Osteoblast (primary cell): ENCODE measurements around the gene VAMP2. TPM values are rescaled to one million over a fixed set of nuclear protein-coding genes. Genes with fewer than 3 reads are reported as not detected.

ENCODE experiments used
- DNase-seq: peaks from one replicate; pipeline ENCODE4 v3.0.0; 2011; ENCODE audit warnings: low spot score, mixed read lengths; ENCODE audit not compliant: insufficient read length; ENCODE audit errors: missing footprints
- H2AFZ ChIP-seq: 2 replicates; pipeline ENCODE4 v1.6.0; 2011; ENCODE audit warnings: mild to moderate bottlenecking, low read length
- H3K27ac ChIP-seq: 2 replicates; pipeline ENCODE4 v1.5.1; 2011; ENCODE audit warnings: mild to moderate bottlenecking, low read depth, low read length, moderate library complexity
- H3K27me3 ChIP-seq: 2 replicates; pipeline ENCODE4 v1.6.0; 2012; ENCODE audit warnings: mild to moderate bottlenecking, control low read depth, inconsistent platforms, low read length, moderate library complexity; ENCODE audit not compliant: insufficient read depth
- H3K36me3 ChIP-seq: 2 replicates; pipeline ENCODE4 v1.5.1; 2011; ENCODE audit warnings: mild to moderate bottlenecking, low read length, control low read depth, moderate library complexity; ENCODE audit not compliant: insufficient read depth
- H3K4me1 ChIP-seq: 2 replicates; pipeline ENCODE4 v1.5.1; 2011; ENCODE audit warnings: mild to moderate bottlenecking, low read length, control low read depth, moderate library complexity; ENCODE audit not compliant: insufficient read depth
- H3K4me2 ChIP-seq: 2 replicates; pipeline ENCODE4 v1.6.0; 2011; ENCODE audit warnings: mild to moderate bottlenecking, low read length; ENCODE audit not compliant: insufficient read depth
- H3K4me3 ChIP-seq: fragments of 200-600 bp; sonication (generic); 3 replicates; pipeline ENCODE4 v1.5.1; 2012; ENCODE audit warnings: mild to moderate bottlenecking, low read length, inconsistent platforms; ENCODE audit not compliant: insufficient read depth
- H3K79me2 ChIP-seq: 2 replicates; pipeline ENCODE4 v1.6.0; 2012; ENCODE audit warnings: mild to moderate bottlenecking, low read length, control low read depth, inconsistent platforms; ENCODE audit not compliant: insufficient read depth
- H3K9me3 ChIP-seq: 2 replicates; pipeline ENCODE4 v1.5.1; 2011; ENCODE audit warnings: low read depth, low read length, control low read depth
- H4K20me1 ChIP-seq: 2 replicates; pipeline ENCODE4 v1.6.0; 2012; ENCODE audit warnings: mild to moderate bottlenecking, low read length, control low read depth; ENCODE audit not compliant: insufficient read depth
- total RNA-seq: library from RNA; depleted of rRNA; stranded (reverse); fragments of >200 nt; gene quantifications from 2 replicates; pipeline ENCODE4 v1.2.3, GENCODE V29; 2012
- TF ChIP-seq, protein P1 (sequence below): IDR thresholded peaks from 2 replicates; pipeline ENCODE4 v1.5.1; 2011; ENCODE audit warnings: mild to moderate bottlenecking, low read depth, low read length, moderate library complexity; ENCODE audit errors: extremely low read depth

VAMP2 gene
- total RNA-seq, 1 donor = 5.4 TPM

DNA sequence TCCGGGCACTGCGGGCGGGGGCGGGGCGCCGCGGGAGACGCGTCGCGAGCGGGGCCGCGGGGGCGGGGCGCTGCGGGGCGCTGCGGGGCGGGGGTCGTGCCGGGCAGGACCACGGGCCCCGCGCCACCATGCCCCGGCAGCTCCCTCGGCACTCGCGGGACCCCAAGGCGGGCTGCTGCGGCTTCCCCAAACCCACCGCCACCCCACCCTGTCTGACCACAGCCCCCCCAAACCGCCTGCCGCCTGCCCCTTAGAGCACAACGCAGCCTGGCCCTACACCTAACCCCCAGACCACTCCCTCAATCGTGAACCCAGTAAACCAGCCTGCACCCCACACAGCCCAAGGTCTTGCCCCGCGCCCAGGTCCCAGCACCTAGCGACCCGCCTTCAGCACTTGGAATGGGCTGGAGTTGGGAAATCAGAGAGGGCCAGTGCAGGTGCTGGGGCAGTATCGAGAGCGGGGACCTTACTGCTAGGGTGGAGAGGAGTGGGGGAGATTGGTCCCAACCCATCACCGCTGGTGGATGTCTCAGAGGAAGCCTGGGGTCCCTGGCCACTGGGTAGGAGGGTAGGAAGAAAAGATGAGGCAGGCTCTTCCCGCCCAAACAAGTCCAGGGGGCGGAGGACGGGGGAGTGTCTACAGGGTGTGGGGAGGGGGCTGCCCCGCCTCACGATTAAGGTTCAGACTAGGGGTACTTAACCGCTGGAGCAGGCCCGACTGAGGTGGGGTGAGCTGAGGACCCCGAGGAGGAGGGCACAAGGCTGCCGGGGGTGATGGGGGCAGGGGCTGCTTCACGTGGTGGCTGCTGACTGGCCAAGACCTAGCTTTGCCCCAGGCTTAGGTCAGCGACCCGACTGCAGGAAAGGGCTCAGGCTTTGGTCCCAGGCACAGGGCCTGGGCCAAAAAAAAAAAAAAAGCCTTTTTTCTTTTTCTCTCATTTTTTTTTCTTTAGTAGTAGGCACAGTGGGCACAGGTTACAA, 539 bp upstream of the VAMP2 start:
- peaks cover 19% of the 10 kb centered on the region for H3K36me3 ChIP-seq
- H3K9me3 ChIP-seq = no peaks in the 10 kb centered on the region
- H3K27ac ChIP-seq = peak overlapping the region; percentile 89
- peak overlapping the region; percentile 90 for H3K4me2 ChIP-seq
- TF ChIP-seq, protein P1, sequence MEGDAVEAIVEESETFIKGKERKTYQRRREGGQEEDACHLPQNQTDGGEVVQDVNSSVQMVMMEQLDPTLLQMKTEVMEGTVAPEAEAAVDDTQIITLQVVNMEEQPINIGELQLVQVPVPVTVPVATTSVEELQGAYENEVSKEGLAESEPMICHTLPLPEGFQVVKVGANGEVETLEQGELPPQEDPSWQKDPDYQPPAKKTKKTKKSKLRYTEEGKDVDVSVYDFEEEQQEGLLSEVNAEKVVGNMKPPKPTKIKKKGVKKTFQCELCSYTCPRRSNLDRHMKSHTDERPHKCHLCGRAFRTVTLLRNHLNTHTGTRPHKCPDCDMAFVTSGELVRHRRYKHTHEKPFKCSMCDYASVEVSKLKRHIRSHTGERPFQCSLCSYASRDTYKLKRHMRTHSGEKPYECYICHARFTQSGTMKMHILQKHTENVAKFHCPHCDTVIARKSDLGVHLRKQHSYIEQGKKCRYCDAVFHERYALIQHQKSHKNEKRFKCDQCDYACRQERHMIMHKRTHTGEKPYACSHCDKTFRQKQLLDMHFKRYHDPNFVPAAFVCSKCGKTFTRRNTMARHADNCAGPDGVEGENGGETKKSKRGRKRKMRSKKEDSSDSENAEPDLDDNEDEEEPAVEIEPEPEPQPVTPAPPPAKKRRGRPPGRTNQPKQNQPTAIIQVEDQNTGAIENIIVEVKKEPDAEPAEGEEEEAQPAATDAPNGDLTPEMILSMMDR = no peak
- peaks cover 14% of the 10 kb centered on the region for H4K20me1 ChIP-seq
- H3K4me3 ChIP-seq = peak overlapping the region; percentile 100
- peak overlapping the region; percentile 86 for H2AFZ ChIP-seq
- H3K79me2 ChIP-seq = peaks cover 34% of the 10 kb centered on the region
- peaks cover 36% of the 10 kb centered on the region for H3K4me1 ChIP-seq
- DNase-seq = peak; percentile 85
- no peaks in the 10 kb centered on the region for H3K27me3 ChIP-seq

DNA sequence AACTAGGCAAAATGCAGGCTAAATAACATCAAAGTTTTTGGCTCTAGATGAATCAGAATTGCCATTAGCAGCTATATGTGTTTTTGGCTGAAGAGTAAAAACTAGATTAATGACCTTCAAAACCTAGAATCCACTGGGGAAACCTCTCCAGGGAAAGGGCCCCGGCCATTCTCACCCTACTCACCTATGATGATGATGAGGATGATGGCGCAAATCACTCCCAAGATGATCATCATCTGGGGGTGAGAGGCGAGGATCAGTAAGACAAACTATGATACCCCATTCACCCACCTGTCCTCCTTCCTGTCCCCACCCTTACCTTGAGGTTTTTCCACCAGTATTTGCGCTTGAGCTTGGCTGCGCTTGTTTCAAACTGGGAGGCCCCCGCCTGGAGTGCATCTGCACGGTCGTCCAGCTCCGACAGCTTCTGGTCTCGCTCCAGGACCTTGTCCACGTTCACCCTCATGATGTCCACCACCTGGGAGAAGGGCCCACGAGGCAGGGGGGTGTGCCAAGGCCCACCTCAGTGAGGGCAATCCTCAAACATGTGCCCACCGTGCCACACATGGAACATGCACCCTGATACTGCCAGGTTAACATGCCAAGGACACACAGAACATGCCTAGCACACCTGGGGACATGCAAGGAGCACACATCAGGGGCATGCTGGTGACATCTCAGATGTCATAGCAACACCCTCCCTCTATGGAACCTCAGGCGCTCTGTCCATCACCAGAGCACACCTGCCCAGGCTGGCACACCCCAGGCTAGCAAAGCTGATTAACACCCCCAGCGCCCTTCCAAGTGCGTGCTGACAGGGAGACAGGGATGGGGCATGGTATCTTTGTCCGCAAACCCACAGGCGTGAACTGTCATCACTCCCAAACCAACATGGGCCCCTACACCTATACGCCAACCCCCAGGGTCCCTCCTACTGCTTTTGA, 1.2 kb downstream of the VAMP2 start:
- H3K9me3 ChIP-seq = no peaks in the 10 kb centered on the region
- H3K4me2 ChIP-seq = peak overlapping the region; percentile 91
- peak; percentile 59 for DNase-seq
- no peaks in the 10 kb centered on the region for H3K27me3 ChIP-seq
- H3K4me3 ChIP-seq = peak overlapping the region; percentile 100
- peaks cover 41% of the 10 kb centered on the region for H3K4me1 ChIP-seq
- TF ChIP-seq, protein P1 = no peak
- H3K79me2 ChIP-seq = peaks cover 34% of the 10 kb centered on the region
- H2AFZ ChIP-seq = no peak overlapping the region
- H3K27ac ChIP-seq = peak overlapping the region; percentile 96
- H3K36me3 ChIP-seq = peaks cover 19% of the 10 kb centered on the region
- H4K20me1 ChIP-seq = peaks cover 14% of the 10 kb centered on the region

GRCh38 chr17:8160741-8161221, 2.0 kb downstream of the VAMP2 start:
- TF ChIP-seq, protein P1 = no peak
- Histone ChIP-seq H3K27me3 (no peaks in the 10 kb centered on the region), H3K4me2 (peak overlapping the region; percentile 91), H3K9me3 (no peaks in the 10 kb centered on the region), H3K4me1 (peaks cover 42% of the 10 kb centered on the region), H3K79me2 (peaks cover 36% of the 10 kb centered on the region), H3K27ac (peak overlapping the region; percentile 96), H2AFZ (no peak overlapping the region), H3K4me3 (no peak overlapping the region), H4K20me1 (peaks cover 14% of the 10 kb centered on the region), H3K36me3 (peaks cover 19% of the 10 kb centered on the region)
- peak; percentile 67 for DNase-seq
